Left lung (tissue), 10 donors: Measurements from ENCODE around the gene NCAPG2. TPM values are rescaled to one million over a fixed set of nuclear protein-coding genes. Genes with fewer than 3 reads are reported as not detected.

Source experiments
- ATAC-seq: fragments of 200-7000 bp; cut with Tn5 transposase; one replicate; pipeline ENCODE4 v1.9.1; 2020; ENCODE audit warnings: moderate library complexity
- DNase-seq, 4 donors: peaks; one replicate each; pipeline ENCODE4 v3.0.0-alpha.2; 2013 to 2020
- H3K27ac ChIP-seq, 2 donors: fragments of 200-600 bp; sonication (generic) in 1 of 2; one replicate each; pipeline versions ENCODE4 v1.5.0 to v1.8.0; 2020 to 2021
- H3K27me3 ChIP-seq, 2 donors: fragments of 200-600 bp; sonication (generic) in 1 of 2; one replicate each; pipeline versions ENCODE4 v1.5.0 to v1.8.0; 2020 to 2021
- H3K36me3 ChIP-seq, 2 donors: fragments of 200-600 bp; sonication (generic) in 1 of 2; one replicate each; pipeline versions ENCODE4 v1.5.0 to v1.8.0; 2020 to 2021
- H3K4me1 ChIP-seq, 2 donors: fragments of 200-600 bp; one replicate each; pipeline ENCODE4 v1.8.0; 2021
- H3K4me3 ChIP-seq, 2 donors: fragments of 200-600 bp; sonication (generic) in 1 of 2; one replicate each; pipeline versions ENCODE4 v1.5.0 to v1.8.0; 2020 to 2021; ENCODE audit warnings: mild to moderate bottlenecking in 1 of 2
- H3K9me3 ChIP-seq, 2 donors: fragments of 200-600 bp; sonication (generic) in 1 of 2; one replicate each; pipeline versions ENCODE4 v1.5.0 to v1.8.0; 2020 to 2021
- CTCF ChIP-seq, 2 donors: fragments of 200-600 bp; sonication (generic) in 1 of 2; IDR thresholded peaks; one replicate each; pipeline versions ENCODE4 v1.5.0 to v1.8.0; 2021; ENCODE audit warnings: antibody characterized with exemption in 2 of 2
- intact Hi-C, 2 donors: fragments of 100-400 bp; cut with DNase I; formaldehyde crosslinking; loops; one replicate each; pipeline versions ENCODE4 v1.11.2 to v1.14.2; 2022
- polyA plus RNA-seq, 6 donors: library from polyadenylated mRNA; unstranded; fragments of 120-200 nt; gene quantifications; one replicate each; pipeline ENCODE4 v1.2.1, GENCODE V29; 2013; ENCODE audit not compliant: insufficient read length in 6 of 6
- total RNA-seq, 2 donors: library from RNA; stranded (reverse); fragmentation: NEBNext Ultra II Directional; extraction: Animal tissue kit (Norgen Biotek cat#: 25700); gene quantifications; one replicate each; pipeline ENCODE4 v1.2.1, GENCODE V29; 2021
- donor health status: DM: no; HTN: yes; CAD: no.
- donor health status: DM: no; HTN: no; CAD: no.

Gene NCAPG2
- total and polyA plus RNA-seq, 8 donors, result 13.5 to 42.7 (median 24.6) TPM

GRCh38 chr7:158648787-158649186, 55.8 kb downstream of the NCAPG2 start:
- no peak for ATAC-seq
- peaks cover 0 to 57% of the 10 kb centered on the region in 2 donors for H3K36me3 ChIP-seq
- intact Hi-C loops, result no loop called here

GRCh38 chr7:158648168-158648567, 56.4 kb downstream of the NCAPG2 start:
- no peak for TF ChIP-seq CTCF (IDR thresholded peaks at IDR 0.05)
- DNase-seq, result no peak
- Histone ChIP-seq H3K27me3 (no peaks in the 10 kb centered on the region), H3K4me3 (no peak overlapping the region), H3K9me3 (no peaks in the 10 kb centered on the region), H3K36me3 (peaks cover 0 to 58% of the 10 kb centered on the region in 2 donors), H3K27ac (no peak overlapping the region), H3K4me1 (no peaks in the 10 kb centered on the region)
- ATAC-seq, result no peak
- intact Hi-C loops, result no loop called here

More at GRCh38 chr7:158648787-158649186, 55.8 kb downstream of the NCAPG2 start:
- Histone ChIP-seq H3K27ac (no peak overlapping the region), H3K9me3 (no peaks in the 10 kb centered on the region), H3K4me1 (no peaks in the 10 kb centered on the region), H3K4me3 (no peak overlapping the region), H3K27me3 (no peaks in the 10 kb centered on the region)
- TF ChIP-seq CTCF (IDR thresholded peaks at IDR 0.05), result no peak
- no peak for DNase-seq

- no peaks in the 10 kb centered on the region for H3K9me3 ChIP-seq
- H3K4me3 ChIP-seq, result no peak overlapping the region
- no peaks in the 10 kb centered on the region for H3K4me1 ChIP-seq
- intact Hi-C loops, result no loop called here
- DNase-seq, result no peak
- no peak overlapping the region for H3K27ac ChIP-seq
- no peaks in the 10 kb centered on the region for H3K27me3 ChIP-seq
- peaks cover 0 to 64% of the 10 kb centered on the region in 2 donors for H3K36me3 ChIP-seq
- ATAC-seq, result no peak
- no peak for TF ChIP-seq CTCF (IDR thresholded peaks at IDR 0.05)
Measured at GRCh38 chr7:158647475-158647792, 57.2 kb downstream of the NCAPG2 start.

GRCh38 chr7:158646766-158647474, 57.7 kb downstream of the NCAPG2 start:
- Histone ChIP-seq H3K36me3 (peaks cover 0 to 66% of the 10 kb centered on the region in 2 donors), H3K27me3 (no peaks in the 10 kb centered on the region), H3K27ac (no peak overlapping the region), H3K4me3 (no peak overlapping the region), H3K4me1 (no peaks in the 10 kb centered on the region), H3K9me3 (no peaks in the 10 kb centered on the region)
- peak; percentile 17 to 27 for TF ChIP-seq CTCF (IDR thresholded peaks at IDR 0.05)
- intact Hi-C loops, result no loop called here
- ATAC-seq (no peak), DNase-seq (no peak)

GRCh38 chr7:158645842-158646241, 58.8 kb downstream of the NCAPG2 start:
- Histone ChIP-seq H3K4me1 (no peaks in the 10 kb centered on the region), H3K4me3 (no peak overlapping the region)
- DNase-seq, result no peak

More at GRCh38 chr7:158645842-158646241, 58.8 kb downstream of the NCAPG2 start:
- H3K27me3 ChIP-seq, result no peaks in the 10 kb centered on the region
- no peak for TF ChIP-seq CTCF (IDR thresholded peaks at IDR 0.05)
- intact Hi-C loops, result no loop called here
- no peaks in the 10 kb centered on the region for H3K9me3 ChIP-seq
- ATAC-seq, result no peak
- H3K27ac ChIP-seq, result no peak overlapping the region
- H3K36me3 ChIP-seq, result peaks cover 0 to 61% of the 10 kb centered on the region in 2 donors
